Memory B cell (primary cell): ENCODE measurements around the gene CSK.

ENCODE experiments used
- ATAC-seq: fragments of 150-1000 bp; cut with Tn5 transposase; 2 replicates; pipeline ENCODE4 v1.10.0; 2021; ENCODE audit warnings: low read depth, mild to moderate bottlenecking, moderate library complexity
- DNase-seq, 2 donors: peaks; one replicate each; pipeline ENCODE4 v3.0.0; 2022; ENCODE audit warnings: low spot score in 2 of 2
- H3K27ac Mint-ChIP-seq: one replicate; pipeline ENCODE4 v1.8.0; 2022; ENCODE audit warnings: mild to moderate bottlenecking, moderate library complexity, mixed read lengths
- H3K27me3 Mint-ChIP-seq: one replicate; pipeline ENCODE4 v1.8.0; 2022; ENCODE audit warnings: mixed read lengths
- H3K36me3 Mint-ChIP-seq: one replicate; pipeline ENCODE4 v1.8.0; 2022; ENCODE audit warnings: mild to moderate bottlenecking, mixed read lengths
- H3K4me1 Mint-ChIP-seq: one replicate; pipeline ENCODE4 v1.8.0; 2022; ENCODE audit warnings: mixed read lengths
- H3K4me3 Mint-ChIP-seq: one replicate; pipeline ENCODE4 v1.8.0; 2022; ENCODE audit warnings: mild to moderate bottlenecking, moderate library complexity, mixed read lengths
- H3K9me3 Mint-ChIP-seq: one replicate; pipeline ENCODE4 v1.8.0; 2022; ENCODE audit warnings: mixed read lengths

CSK gene

DNA sequence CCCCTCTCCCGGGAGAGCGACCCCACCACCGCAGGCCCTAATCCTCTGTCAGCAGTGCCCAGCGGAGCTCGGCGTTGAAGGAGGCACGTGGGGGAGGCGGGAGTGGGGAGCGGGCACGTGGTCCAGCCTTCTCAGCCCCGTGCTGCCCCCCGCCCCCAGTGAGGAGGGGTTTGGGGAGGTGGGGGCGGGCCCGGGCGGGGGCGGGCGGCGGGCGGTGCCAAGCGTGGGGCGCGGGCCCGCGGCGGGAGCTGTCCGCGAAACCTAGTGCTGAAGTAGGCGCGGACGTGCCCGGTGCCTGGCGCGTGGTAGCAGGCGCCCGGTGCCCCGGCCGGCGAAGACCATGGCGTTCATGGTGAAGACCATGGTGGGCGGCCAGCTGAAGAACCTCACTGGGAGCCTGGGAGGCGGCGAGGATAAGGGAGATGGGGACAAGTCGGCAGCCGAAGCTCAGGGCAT lies 44.5 kb downstream of the CSK start, which contains the start of gene CPLX3:
CPLX3 (plus strand) TSS at position 264 of the 456 bp plus-strand sequence; CDS start at position 341, 77 bp downstream.
- DNase-seq (peak; percentile 40 to 63), ATAC-seq (peak; percentile 67)
- H3K27me3 Mint-ChIP-seq, result peaks cover 4% of the 10 kb centered on the region
- no peak within 1 kb of the TSS for H3K27ac Mint-ChIP-seq
- H3K36me3 Mint-ChIP-seq, result no peaks in the 10 kb centered on the region
- peaks cover 10% of the 10 kb centered on the region for H3K4me1 Mint-ChIP-seq
- H3K4me3 Mint-ChIP-seq, result no peak within 1 kb of the TSS
- H3K9me3 Mint-ChIP-seq, result no peaks in the 10 kb centered on the region

DNA sequence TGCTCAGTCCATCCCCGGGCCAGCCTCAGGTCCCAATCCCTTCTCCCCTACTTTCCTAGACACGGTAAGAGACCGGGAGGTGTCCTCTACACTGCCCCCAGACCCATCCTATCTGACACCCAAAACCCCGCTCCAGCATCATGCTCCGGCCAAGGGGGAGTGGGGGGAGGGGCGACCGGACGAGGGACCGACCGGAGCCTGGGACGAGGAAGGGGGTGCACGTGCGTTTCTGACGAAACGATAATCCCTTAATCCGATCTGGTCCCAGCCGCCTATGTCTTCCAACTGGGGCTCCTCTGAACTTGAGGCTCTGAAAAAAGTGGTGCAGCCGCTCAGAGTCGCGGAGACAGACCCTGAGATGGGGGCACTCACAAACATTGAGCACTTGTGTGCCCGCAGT lies 45.0 kb downstream of the CSK start:
- no peak overlapping the region for H3K4me3 Mint-ChIP-seq
- H3K36me3 Mint-ChIP-seq, result no peaks in the 10 kb centered on the region
- H3K27me3 Mint-ChIP-seq, result peaks cover 4% of the 10 kb centered on the region
- H3K4me1 Mint-ChIP-seq, result peaks cover 6% of the 10 kb centered on the region
- H3K27ac Mint-ChIP-seq, result no peak overlapping the region
- DNase-seq, result no peak
- ATAC-seq, result no peak
- H3K9me3 Mint-ChIP-seq, result no peaks in the 10 kb centered on the region

DNA sequence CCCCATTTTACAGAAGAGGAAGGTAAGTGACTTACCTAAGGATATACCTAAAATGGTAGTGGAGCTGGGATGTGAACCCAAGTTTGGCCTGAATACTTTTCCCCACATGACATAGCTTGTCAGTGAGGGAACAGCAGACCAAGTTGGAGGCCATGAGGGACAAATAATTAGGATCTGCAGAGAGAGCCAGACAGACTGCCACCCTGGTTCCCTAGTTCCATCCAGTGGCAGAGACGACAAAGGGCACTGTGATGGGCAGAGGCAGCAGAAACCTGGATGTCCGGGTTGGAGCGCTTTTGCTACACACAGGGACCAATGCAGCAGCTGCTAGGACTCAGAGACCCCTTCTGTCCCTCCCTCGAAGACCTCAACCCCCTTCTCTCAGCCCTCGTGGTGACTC lies 45.7 kb downstream of the CSK start:
- Mint-ChIP-seq H3K27me3 (peaks cover 4% of the 10 kb centered on the region), H3K27ac (no peak overlapping the region), H3K36me3 (no peaks in the 10 kb centered on the region), H3K4me1 (peaks cover 6% of the 10 kb centered on the region), H3K9me3 (no peaks in the 10 kb centered on the region), H3K4me3 (no peak overlapping the region)
- ATAC-seq (no peak), DNase-seq (no peak)

DNA sequence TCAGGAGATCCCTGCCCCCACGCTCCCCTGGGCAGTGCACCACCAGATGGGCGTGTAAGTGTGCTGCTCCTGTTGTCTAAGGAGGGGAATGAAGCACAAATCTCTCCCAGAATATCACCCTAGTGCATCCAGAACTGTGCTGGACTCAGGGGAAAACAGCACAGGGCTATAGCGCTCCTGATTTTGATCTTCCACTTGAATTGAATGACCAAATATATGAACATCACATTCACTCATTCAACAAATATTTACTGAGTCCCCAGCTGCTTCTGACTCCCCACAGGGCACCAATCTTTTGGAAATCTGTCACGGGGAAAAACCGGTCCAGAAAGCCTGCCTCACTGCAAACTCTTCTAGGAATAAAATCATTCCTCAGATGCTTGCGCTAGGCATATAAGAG lies 47.0 kb downstream of the CSK start:
- H3K4me1 Mint-ChIP-seq, result peaks cover 11% of the 10 kb centered on the region
- ATAC-seq, result no peak
- H3K27me3 Mint-ChIP-seq, result peaks cover 4% of the 10 kb centered on the region
- no peaks in the 10 kb centered on the region for H3K9me3 Mint-ChIP-seq
- no peak overlapping the region for H3K4me3 Mint-ChIP-seq
- no peak for DNase-seq
- H3K27ac Mint-ChIP-seq, result no peak overlapping the region
- H3K36me3 Mint-ChIP-seq, result no peaks in the 10 kb centered on the region

DNA sequence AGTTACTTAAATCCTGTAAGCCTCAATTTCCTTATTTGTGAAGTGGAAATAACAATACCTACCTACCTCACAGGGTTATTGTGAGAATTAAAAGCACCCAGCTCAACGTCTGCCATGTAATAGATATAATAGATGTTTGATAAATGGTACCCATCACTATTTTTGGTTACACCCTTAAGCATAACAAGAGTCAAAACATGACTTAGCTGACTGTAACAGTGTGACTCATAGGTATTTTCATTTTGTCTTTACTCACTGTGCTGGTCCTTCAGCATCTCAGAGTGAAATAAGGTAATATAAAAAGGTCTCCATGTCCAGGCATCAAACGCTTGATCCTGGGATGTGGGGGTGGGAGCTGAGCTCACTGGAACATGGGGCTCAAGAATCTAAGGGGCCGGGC lies 47.6 kb downstream of the CSK start:
- Mint-ChIP-seq H3K27ac (no peak overlapping the region), H3K27me3 (peaks cover 4% of the 10 kb centered on the region), H3K4me1 (peaks cover 11% of the 10 kb centered on the region), H3K36me3 (no peaks in the 10 kb centered on the region), H3K4me3 (no peak overlapping the region), H3K9me3 (no peaks in the 10 kb centered on the region)
- no peak for ATAC-seq
- no peak for DNase-seq

DNA sequence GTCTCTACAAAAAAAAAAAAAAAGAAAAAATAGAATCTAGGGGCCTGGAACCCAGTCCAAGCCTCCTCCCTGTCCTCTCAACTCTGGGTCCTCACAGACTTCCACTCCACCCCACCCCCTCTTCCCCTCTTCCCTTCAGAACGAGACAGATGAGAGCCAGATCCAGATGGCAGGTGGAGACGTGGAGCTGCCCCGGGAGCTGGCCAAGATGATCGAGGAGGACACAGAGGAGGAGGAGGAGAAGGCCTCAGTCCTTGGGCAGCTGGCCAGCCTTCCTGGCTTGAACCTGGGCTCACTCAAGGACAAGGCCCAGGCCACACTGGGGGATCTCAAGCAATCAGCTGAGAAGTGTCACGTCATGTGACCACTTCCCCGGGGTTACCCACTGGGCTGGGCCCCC lies 48.1 kb downstream of the CSK start:
- no peak overlapping the region for H3K4me3 Mint-ChIP-seq
- no peak overlapping the region for H3K27ac Mint-ChIP-seq
- H3K4me1 Mint-ChIP-seq, result peaks cover 9% of the 10 kb centered on the region
- H3K27me3 Mint-ChIP-seq, result peaks cover 4% of the 10 kb centered on the region
- DNase-seq, result no peak
- no peaks in the 10 kb centered on the region for H3K36me3 Mint-ChIP-seq
- no peaks in the 10 kb centered on the region for H3K9me3 Mint-ChIP-seq
- no peak for ATAC-seq

DNA sequence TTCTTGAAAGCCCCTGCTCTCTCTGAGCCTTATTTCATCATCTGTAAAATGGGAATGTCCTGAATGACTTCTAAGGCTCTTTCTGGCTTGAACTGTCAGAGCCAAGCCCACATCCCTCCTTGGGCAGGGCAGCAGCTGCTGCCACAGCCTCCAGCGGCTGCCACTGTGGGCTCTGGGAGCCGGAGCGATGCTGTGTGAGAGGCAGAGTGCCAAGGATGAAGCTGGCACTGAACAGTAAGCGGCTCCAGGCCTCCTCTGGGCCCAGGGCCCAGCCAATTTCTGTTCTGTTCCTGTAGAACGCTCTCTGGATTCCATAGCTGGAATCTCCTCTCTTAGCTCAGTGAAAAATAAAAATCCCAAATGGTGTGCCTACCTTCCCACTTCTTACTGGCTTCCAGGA lies 49.0 kb downstream of the CSK start:
- Mint-ChIP-seq H3K4me1 (peaks cover 11% of the 10 kb centered on the region), H3K27me3 (peaks cover 4% of the 10 kb centered on the region), H3K36me3 (no peaks in the 10 kb centered on the region), H3K27ac (no peak overlapping the region), H3K9me3 (no peaks in the 10 kb centered on the region), H3K4me3 (no peak overlapping the region)
- DNase-seq (no peak), ATAC-seq (no peak)

DNA sequence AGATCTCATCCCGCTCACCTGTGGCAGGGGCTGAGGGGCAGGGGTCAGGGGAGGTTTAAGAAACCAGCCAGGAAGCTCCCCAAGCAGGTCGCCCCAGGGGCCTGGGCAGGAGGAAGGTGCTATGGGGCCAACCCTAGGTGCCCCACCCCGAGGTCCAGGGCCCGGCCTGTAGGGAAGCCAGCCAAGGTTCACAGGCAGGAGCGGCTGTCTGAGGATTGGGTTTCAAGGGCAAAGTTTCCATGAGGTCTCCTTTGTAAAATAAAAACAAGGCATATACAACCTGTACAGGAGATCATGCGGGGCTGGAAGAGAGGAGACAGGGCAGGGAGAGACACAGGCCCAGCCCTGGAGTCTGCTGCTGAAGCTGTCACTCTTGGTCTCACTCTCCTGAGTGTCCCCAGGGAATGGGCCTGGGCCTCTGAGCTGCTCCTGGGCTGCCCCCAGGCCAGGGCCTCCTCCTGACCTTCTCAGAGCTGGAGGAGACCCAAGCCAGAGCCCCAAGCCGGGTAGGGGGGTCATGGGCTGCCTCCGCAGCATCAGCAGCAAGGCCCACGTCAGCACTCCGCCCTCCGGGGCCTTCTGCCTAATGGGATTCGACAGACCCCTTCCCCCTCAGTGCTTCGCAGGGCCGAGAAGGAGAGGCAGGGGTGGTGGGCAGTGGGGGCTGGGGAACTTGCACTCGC lies 50.1 kb downstream of the CSK start:
- H3K4me3 Mint-ChIP-seq, result no peak overlapping the region
- no peaks in the 10 kb centered on the region for H3K36me3 Mint-ChIP-seq
- H3K9me3 Mint-ChIP-seq, result no peaks in the 10 kb centered on the region
- peaks cover 8% of the 10 kb centered on the region for H3K4me1 Mint-ChIP-seq
- H3K27ac Mint-ChIP-seq, result no peak overlapping the region
- H3K27me3 Mint-ChIP-seq, result peaks cover 4% of the 10 kb centered on the region
- DNase-seq (no peak), ATAC-seq (no peak)

DNA sequence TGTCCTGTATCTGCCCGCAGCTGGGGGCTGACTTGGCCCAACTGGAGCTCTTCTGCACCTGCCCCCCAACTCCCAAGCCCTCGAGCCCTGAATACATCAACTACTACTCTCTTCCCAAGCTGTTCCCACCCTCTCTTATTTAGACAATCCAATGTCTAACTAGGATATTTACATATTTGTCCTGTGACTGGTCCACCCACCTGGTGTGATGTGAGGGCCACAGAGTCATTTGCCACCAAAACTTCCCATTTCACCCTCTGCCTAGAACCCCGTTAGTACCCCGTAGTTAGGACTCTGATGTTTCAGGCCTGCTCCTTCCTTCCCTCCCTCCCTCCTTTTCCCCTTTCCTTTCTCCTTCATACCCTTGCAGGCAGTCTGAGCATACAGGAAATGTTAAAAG lies 50.9 kb downstream of the CSK start:
- ATAC-seq, result no peak
- Mint-ChIP-seq H3K4me1 (peaks cover 8% of the 10 kb centered on the region), H3K36me3 (no peaks in the 10 kb centered on the region), H3K27me3 (peaks cover 2% of the 10 kb centered on the region), H3K27ac (no peak overlapping the region), H3K9me3 (no peaks in the 10 kb centered on the region), H3K4me3 (no peak overlapping the region)
- no peak for DNase-seq

DNA sequence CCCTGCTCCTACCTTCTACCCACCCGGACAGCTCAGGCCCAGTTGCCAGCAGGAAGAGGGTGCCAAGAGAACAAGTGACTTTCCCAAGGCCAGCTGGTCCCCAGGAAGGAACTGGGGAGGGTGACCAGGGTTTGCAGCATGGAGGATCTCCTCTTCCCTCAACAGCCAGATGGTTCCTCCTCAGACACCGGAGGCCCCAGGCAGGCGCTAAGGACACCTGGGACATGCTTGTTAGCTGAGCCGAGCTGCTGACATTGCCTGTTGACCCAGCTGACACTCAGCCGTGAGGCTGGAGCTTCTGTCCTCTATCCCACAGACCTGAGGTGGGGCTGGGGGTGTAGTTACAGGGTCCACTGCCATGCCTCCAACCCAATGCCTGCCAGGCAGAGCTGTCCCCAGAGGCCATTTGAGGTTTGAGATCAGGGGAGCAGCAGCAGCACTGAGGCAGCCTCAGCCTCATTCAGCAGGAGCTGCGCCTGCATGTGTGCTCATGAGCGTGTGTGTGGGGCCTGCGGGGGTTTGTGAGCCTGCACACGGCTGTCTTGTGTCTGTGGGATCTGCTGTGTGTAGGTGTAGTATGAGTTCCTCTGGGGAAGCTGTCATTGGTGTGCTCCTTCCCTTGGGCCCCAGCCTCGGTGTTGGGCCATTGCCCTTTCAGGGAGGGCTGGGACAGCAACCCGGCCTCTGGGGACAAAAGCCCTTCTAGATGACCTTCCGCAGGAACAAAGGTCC lies 51.7 kb downstream of the CSK start:
- Mint-ChIP-seq H3K9me3 (no peaks in the 10 kb centered on the region), H3K4me3 (no peak overlapping the region), H3K27ac (no peak overlapping the region), H3K36me3 (no peaks in the 10 kb centered on the region), H3K27me3 (no peaks in the 10 kb centered on the region), H3K4me1 (peaks cover 8% of the 10 kb centered on the region)
- DNase-seq, result no peak
- no peak for ATAC-seq

DNA sequence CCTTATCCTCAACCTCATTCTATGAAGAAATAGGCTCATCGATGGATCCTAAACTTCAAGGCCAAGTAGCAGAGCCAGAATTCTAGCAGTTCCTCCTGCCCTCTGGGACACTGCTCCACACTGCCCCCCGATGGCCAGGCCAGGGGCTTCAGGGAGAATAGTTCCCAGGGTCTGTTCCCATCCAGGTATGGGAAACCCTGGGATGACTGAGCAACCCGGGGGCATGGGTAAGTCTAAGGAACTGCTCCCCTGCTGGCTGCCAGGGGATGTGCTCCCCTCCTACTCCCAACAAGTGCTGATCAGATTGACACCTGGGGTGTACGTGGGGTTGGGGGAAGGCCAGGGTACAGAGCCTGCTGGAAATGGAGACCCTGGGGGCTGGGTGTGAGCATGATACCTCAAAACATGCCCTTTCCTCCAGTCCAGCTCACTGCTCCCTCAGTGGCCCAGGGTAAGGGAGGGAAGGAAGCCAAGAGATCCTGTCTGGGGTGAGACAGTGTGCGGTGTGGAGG lies 53.5 kb downstream of the CSK start:
- no peak overlapping the region for H3K4me3 Mint-ChIP-seq
- no peaks in the 10 kb centered on the region for H3K9me3 Mint-ChIP-seq
- H3K27me3 Mint-ChIP-seq, result no peaks in the 10 kb centered on the region
- peaks cover 12% of the 10 kb centered on the region for H3K4me1 Mint-ChIP-seq
- no peak overlapping the region for H3K27ac Mint-ChIP-seq
- H3K36me3 Mint-ChIP-seq, result no peaks in the 10 kb centered on the region
- peak; percentile 32 to 53 for DNase-seq
- ATAC-seq, result peak; percentile 60

DNA sequence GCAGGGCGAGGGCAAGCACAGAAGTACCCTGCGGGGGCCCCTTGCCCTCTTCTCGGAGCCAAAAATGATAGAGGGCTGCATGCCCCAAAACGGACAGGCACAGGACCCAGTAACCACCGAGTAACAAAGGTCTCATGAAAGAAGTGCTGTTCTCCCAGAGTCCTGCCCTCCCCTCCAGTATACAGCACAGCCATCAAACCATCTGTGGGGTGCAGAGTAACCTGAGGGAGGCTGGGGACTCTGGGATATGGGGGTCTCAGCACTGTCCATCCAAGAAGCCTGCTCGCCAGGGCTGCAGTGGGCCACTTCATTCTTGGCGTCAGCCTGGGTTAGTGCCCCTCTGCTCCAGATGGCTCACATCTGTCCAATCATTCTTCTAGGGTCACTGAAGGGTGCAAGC lies 55.0 kb downstream of the CSK start:
- H3K36me3 Mint-ChIP-seq, result no peaks in the 10 kb centered on the region
- no peaks in the 10 kb centered on the region for H3K27me3 Mint-ChIP-seq
- peaks cover 25% of the 10 kb centered on the region for H3K4me1 Mint-ChIP-seq
- peak overlapping the region; percentile 40 for H3K27ac Mint-ChIP-seq
- no peaks in the 10 kb centered on the region for H3K9me3 Mint-ChIP-seq
- no peak overlapping the region for H3K4me3 Mint-ChIP-seq
- DNase-seq, result no peak
- no peak for ATAC-seq

DNA sequence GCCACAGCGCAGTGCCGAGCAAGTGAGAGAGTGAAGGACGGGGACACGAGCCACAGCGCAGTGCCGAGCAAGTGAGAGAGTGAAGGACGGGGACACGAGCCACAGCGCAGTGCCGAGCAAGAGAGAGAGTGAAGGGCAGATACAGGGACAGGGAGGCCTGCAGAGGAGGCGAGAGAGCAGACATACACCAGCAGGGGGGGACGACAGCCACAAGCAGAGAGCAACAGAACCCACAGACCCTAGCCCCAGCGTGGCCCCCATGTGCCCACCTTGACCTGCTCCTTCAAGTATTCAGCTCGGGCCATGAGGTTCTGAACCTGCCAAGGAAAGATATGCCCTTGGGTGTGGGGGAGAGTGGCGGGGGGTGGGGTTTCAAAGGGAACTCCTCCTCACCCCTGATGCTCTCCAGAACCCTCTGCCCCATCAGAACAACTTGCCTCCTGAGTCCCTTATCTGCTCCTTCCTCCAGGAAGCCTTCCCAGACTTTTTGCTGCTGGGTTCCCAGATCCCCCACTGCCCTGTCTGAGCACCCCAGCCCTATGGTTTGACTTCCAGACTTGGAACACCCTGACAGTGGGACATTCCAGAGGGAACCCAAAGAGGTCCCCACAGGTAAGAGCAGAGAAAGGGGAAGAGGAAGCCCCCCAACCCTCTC lies 55.7 kb downstream of the CSK start:
- Mint-ChIP-seq H3K4me1 (peaks cover 31% of the 10 kb centered on the region), H3K36me3 (no peaks in the 10 kb centered on the region), H3K27ac (peak overlapping the region; percentile 40)

DNA sequence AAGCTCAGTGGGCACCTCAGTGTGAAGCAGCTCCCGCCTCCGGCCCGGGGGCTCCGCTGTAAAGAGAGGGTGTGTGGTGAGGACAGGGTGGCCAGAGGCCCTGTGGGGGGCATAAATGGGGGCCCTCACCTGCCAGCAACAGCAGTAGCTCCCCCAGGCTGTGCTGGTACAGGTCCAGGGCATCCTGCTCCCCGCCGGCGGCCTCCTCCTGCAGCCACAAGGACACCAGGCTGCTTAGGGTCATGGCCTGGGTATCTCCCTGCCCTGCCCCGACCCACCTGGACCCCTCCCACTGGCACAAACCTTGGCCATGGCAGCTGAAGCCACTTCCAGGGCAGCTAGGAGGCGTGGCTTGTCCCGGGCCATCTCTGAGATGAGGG lies 56.2 kb downstream of the CSK start:
- DNase-seq (no peak), ATAC-seq (no peak)
- no peaks in the 10 kb centered on the region for H3K36me3 Mint-ChIP-seq
- peaks cover 27% of the 10 kb centered on the region for H3K4me1 Mint-ChIP-seq
- no peaks in the 10 kb centered on the region for H3K27me3 Mint-ChIP-seq
- no peak overlapping the region for H3K4me3 Mint-ChIP-seq
- H3K27ac Mint-ChIP-seq, result no peak overlapping the region
- no peaks in the 10 kb centered on the region for H3K9me3 Mint-ChIP-seq

More for the DNA sequence above, 55.7 kb downstream of the CSK start:
- Mint-ChIP-seq H3K9me3 (no peaks in the 10 kb centered on the region), H3K27me3 (no peaks in the 10 kb centered on the region), H3K4me3 (no peak overlapping the region)
- no peak for DNase-seq
- ATAC-seq, result no peak
